ENCODE measurements around the gene FLCN.
"Not testable (repeated sequence)": the region's sequence is repeated elsewhere in the genome, so short reads cannot be mapped to it uniquely, and the experiment has no call there.

The FLCN gene, protein sequence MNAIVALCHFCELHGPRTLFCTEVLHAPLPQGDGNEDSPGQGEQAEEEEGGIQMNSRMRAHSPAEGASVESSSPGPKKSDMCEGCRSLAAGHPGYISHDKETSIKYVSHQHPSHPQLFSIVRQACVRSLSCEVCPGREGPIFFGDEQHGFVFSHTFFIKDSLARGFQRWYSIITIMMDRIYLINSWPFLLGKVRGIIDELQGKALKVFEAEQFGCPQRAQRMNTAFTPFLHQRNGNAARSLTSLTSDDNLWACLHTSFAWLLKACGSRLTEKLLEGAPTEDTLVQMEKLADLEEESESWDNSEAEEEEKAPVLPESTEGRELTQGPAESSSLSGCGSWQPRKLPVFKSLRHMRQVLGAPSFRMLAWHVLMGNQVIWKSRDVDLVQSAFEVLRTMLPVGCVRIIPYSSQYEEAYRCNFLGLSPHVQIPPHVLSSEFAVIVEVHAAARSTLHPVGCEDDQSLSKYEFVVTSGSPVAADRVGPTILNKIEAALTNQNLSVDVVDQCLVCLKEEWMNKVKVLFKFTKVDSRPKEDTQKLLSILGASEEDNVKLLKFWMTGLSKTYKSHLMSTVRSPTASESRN

DNA sequence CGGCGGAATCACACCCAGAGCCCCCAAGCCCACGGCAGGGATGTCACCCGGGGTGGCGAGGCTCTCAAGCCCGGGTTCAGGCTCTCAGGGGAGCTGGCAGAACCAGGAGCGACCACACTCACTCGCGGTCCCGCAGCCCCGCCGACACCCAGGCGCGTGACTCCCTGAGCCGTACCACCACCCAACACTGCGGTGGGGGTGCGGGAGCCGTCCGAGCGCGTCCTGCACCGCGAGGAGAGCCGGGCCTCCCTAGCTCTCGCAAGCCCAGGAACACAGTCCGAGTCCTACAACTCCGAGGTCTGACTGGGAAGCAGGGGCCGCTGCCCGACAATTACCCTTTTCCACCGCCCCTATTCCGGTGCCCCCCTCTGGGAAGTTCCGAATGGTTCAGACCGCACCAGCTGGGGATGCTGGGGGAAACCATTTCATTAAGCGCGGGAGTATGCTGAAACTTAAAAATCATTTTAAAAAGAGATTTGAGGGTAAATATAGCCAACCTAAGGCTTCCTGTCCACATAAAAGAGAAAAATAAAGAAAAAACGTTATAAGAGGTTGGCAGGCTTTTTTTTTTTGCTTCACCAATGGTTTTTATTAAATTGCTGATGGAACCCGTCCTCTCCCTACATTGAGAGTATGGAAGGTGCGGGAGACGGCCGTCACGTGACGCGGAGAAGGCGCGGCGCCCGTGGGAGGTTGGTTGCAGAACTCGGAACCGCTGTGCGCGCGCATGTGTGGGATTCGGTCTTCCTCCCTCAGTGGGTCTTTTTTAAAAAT lies at the start of gene FLCN:
Gene FLCN (minus strand): TSS at position 143 of the 774 bp plus-strand sequence. CDS start 9,031 bp downstream, outside the sequence.
- TF ChIP-seq, protein P1, sequence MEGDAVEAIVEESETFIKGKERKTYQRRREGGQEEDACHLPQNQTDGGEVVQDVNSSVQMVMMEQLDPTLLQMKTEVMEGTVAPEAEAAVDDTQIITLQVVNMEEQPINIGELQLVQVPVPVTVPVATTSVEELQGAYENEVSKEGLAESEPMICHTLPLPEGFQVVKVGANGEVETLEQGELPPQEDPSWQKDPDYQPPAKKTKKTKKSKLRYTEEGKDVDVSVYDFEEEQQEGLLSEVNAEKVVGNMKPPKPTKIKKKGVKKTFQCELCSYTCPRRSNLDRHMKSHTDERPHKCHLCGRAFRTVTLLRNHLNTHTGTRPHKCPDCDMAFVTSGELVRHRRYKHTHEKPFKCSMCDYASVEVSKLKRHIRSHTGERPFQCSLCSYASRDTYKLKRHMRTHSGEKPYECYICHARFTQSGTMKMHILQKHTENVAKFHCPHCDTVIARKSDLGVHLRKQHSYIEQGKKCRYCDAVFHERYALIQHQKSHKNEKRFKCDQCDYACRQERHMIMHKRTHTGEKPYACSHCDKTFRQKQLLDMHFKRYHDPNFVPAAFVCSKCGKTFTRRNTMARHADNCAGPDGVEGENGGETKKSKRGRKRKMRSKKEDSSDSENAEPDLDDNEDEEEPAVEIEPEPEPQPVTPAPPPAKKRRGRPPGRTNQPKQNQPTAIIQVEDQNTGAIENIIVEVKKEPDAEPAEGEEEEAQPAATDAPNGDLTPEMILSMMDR (conservative IDR thresholded peaks at IDR 0.05; ENCODE audit: low read depth, low read length), result no peak
- H3K4me3 ChIP-seq (ENCODE audit: low read depth, low read length), result peak within 1 kb of the TSS; percentile 100
- peak; percentile 92 for DNase-seq (ENCODE audit: low read depth)

DNA sequence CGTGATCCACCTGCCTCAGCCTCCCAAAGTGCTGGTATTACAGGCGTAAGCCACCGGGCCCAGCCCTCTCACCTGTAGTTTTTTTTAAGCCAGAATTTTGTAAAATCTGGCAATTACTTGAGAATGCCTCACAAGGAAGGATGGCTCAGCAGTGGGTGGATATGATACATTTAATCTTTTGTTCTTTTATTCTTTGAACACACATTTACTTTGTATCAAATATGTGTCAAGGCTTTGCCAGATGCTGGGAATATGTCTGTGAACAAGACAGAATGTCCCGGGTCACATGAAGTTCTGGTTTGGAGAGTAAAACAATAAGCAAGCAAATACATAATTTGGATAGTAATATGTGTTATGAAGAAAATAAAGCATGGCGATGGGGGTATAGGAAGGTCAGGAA lies 49.0 kb upstream of the FLCN start:
- no peak overlapping the region for H3K4me3 ChIP-seq (ENCODE audit: low read depth, low read length)
- no peak for DNase-seq (ENCODE audit: low read depth)
- TF ChIP-seq, protein P1 (conservative IDR thresholded peaks at IDR 0.05; ENCODE audit: low read depth, low read length), result no peak

DNA sequence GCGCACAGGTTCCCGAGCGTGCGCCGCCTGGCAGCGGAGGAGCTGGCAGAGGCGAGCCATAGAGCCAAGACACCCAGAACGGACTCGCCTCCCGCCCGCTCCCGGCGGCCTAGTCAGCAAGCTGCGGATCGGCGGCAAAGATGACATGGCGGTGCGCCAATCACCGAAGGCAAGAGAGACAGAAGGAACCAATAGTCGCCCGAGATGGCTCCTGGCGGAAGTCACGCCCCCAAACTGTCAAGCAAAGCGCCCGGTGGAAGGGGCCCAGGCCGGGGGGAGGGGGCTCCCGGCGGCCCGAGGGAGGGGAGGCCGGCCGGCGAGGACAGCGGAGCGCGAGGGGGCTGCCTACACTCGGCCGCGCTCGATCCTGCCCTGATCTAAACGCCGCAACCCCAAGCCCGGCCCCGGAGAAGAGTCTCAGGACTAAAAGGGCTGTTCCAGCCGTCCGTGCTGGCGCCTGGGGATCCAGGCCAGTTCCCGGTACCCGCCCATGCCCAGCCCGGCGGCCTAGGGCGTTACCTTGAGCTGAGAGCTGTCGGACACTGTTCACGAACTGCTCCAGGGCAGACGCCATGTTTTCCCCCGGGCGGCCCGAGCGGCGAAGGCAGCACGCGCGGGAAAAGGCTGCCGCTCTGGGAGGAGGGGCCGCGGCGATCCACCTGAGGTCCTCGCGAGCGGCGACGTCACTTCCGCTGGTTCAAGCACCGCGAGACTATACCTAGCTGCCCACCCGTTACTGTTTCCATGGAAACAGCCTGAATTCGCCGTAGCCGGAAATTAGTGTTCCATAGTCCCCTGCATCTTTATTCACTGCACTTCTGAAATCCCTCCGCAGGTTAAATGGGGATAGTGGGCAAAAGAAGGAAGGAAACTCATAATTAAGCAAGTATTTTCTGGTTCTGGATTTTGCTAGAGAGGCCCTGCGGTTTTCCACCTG lies 43.9 kb upstream of the FLCN start, which contains the start of gene COPS3:
Gene COPS3 (minus strand): TSS at position 634 of the 937 bp plus-strand sequence. CDS start 60 bp downstream, at position 574.
- H3K4me3 ChIP-seq (ENCODE audit: low read depth, low read length), result peak within 1 kb of the TSS; percentile 99
- TF ChIP-seq, protein P1 (conservative IDR thresholded peaks at IDR 0.05; ENCODE audit: low read depth, low read length), result no peak
- peak; percentile 98 for DNase-seq (ENCODE audit: low read depth)

DNA sequence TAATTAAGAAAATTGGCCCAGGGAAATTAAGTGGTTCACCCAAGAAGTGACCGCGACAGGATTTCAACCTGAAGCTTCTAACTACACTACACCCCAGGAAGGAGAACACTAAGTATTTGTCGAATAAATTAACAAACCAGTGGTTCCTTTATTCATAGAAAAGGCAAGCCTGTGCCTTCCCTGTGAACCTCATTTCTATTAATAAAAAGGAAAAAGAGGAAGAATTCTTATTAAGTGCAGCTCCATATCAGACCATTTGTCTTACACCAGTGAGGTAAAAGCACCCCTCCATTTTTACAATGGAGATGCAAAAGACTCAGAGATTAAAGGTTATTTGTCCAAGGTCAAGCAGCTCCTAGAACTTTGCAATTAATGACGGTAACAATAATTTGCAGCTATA lies 42.3 kb upstream of the FLCN start:
- H3K4me3 ChIP-seq (ENCODE audit: low read depth, low read length), result peak overlapping the region; percentile 99
- no peak for DNase-seq (ENCODE audit: low read depth)
- TF ChIP-seq, protein P1 (conservative IDR thresholded peaks at IDR 0.05; ENCODE audit: low read depth, low read length), result no peak

DNA sequence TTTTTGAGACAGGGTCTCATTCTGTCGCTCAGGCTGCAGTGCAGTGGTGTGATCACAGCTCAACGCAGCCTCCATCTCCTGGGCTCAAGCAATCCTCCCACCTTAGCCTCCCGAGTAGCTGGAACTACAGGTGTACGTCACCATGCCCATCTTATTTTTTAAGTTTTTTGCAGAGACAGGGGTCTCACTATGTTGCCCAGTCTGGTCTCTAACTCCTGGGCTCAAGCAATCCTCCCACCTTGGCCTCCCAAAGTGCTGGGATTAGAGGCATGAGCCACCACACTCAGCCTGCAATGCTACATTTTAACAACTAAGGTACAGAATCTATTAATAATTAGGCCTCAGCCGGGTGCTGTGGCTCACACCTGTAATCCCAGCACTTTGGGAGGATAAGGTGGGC lies 40.5 kb upstream of the FLCN start:
- H3K4me3 ChIP-seq (ENCODE audit: low read depth, low read length); DNase-seq (ENCODE audit: low read depth): not testable (repeated sequence)

DNA sequence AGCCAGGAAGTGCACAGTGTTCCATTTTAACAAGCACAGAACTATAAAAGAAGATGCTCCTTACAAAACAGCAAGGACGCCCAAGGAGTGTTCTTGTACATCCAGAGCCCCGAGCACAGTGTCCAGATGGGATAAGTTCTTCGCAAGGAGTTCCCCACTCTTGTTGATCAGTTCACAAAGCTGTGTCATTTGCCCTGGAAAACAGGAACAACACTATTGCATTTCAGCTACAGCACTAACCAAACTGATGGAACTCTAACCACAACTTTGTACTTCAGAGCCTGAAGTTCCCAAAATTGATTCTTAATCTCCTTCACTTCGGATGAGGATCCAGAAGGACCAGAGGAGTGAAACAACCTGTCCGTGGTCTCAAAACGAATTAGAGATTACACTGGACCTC lies 39.0 kb upstream of the FLCN start:
- no peak overlapping the region for H3K4me3 ChIP-seq (ENCODE audit: low read depth, low read length)
- no peak for DNase-seq (ENCODE audit: low read depth)
- TF ChIP-seq, protein P1 (conservative IDR thresholded peaks at IDR 0.05; ENCODE audit: low read depth, low read length), result no peak

Data from choroid plexus epithelial cell (primary cell).